B cell (primary cell): ENCODE measurements around the gene FADS1. TPM values are rescaled to one million over a fixed set of nuclear protein-coding genes. Genes with fewer than 3 reads are reported as not detected.

Experiments used
- ATAC-seq: fragments of 200-7000 bp; cut with Tn5 transposase; one replicate; pipeline ENCODE4 v1.10.0; 2021; ENCODE audit warnings: low read depth, mild to moderate bottlenecking, moderate number of reproducible peaks, moderate library complexity
- CTCF ChIA-PET: fragments of 350-600 bp; sonication (Branson Sonifier 250); formaldehyde crosslinking; loops from one replicate; lab custom pipeline; 2021; ENCODE audit warnings: antibody characterized with exemption, inconsistent platforms; lab: Charles Lee
- POLR2A ChIA-PET: fragments of 350-600 bp; sonication (Branson Sonifier 250); formaldehyde crosslinking; loops from one replicate; lab custom pipeline; 2021; ENCODE audit warnings: antibody characterized with exemption; lab: Charles Lee
- DNase-seq: peaks from one replicate; pipeline ENCODE4 v3.0.0; 2013
- H2AFZ ChIP-seq: 2 replicates; pipeline ENCODE4 v1.6.1; 2012; ENCODE audit warnings: mild to moderate bottlenecking, low read depth, low read length; ENCODE audit not compliant: insufficient read depth, poor library complexity, severe bottlenecking
- H3K27ac ChIP-seq, 2 donors: 1 replicate in 1 of 2; 2 replicates in 1 of 2; pipeline ENCODE4 v1.5.1; 2012 to 2013; ENCODE audit warnings: low read length in 2 of 2, mild to moderate bottlenecking in 2 of 2, moderate library complexity in 1 of 2
- H3K27me3 ChIP-seq, 4 experiments: fragments of 200-600 bp in 1 of 4; sonication (generic) in 1 of 4; replicated peaks in 1 of 4; 1 replicate in 2 of 4; 2 replicates in 2 of 4; pipeline versions ENCODE4 v1.6.1 to v1.7.0; 2013 to 2016; ENCODE audit warnings: low read length in 3 of 4, mild to moderate bottlenecking in 2 of 4, mixed read lengths in 1 of 4, moderate library complexity in 1 of 4; ENCODE audit not compliant: insufficient read depth in 4 of 4, control insufficient read depth in 3 of 4; ENCODE audit errors: control extremely low read depth in 1 of 4
- H3K36me3 ChIP-seq, 2 experiments: replicated peaks in 1 of 2; 1 replicate in 1 of 2; 2 replicates in 1 of 2; pipeline versions ENCODE4 v1.6.1 to v1.7.1; 2013; ENCODE audit warnings: low read length in 1 of 2; ENCODE audit not compliant: insufficient read depth in 2 of 2, control insufficient read depth in 1 of 2; ENCODE audit errors: control extremely low read depth in 1 of 2, extremely low read depth in 1 of 2
- H3K4me1 ChIP-seq, 2 donors: fragments of 200-600 bp in 1 of 2; sonication (generic) in 1 of 2; 1 replicate in 1 of 2; 2 replicates in 1 of 2; pipeline versions ENCODE4 v1.5.1 to v1.6.1; 2013 to 2017; ENCODE audit warnings: low read length in 2 of 2; ENCODE audit not compliant: control insufficient read depth in 2 of 2, insufficient read depth in 2 of 2
- H3K4me2 ChIP-seq: replicated peaks from 2 replicates; pipeline ENCODE3; 2012; ENCODE audit warnings: mild to moderate bottlenecking, low read depth, low read length; ENCODE audit not compliant: poor library complexity, severe bottlenecking
- H3K4me3 ChIP-seq, 5 experiments: fragments of 200-600 bp in 1 of 5; sonication (generic) in 1 of 5; 1 replicate in 3 of 5; 2 replicates in 2 of 5; pipeline versions ENCODE4 v1.5.1 to v1.7.0; 2011 to 2016; ENCODE audit warnings: low read length in 4 of 5, mild to moderate bottlenecking in 4 of 5, low read depth in 2 of 5, control low read depth in 1 of 5, moderate library complexity in 1 of 5; ENCODE audit not compliant: insufficient read depth in 1 of 5; ENCODE audit errors: control extremely low read depth in 1 of 5, extremely low read depth in 1 of 5
- H3K79me2 ChIP-seq: fragments of 200-600 bp; sonication (generic); one replicate; pipeline ENCODE4 v1.6.0; 2016; ENCODE audit warnings: low read length; ENCODE audit not compliant: control insufficient read depth, insufficient read depth
- H3K9ac ChIP-seq: fragments of 200-600 bp; sonication (generic); 2 replicates; pipeline ENCODE4 v1.6.1; 2017; ENCODE audit warnings: mild to moderate bottlenecking, low read length, moderate library complexity
- H3K9me3 ChIP-seq, 3 donors: one replicate each; pipeline versions ENCODE4 v1.6.1 to v1.7.1; 2013; ENCODE audit warnings: low read length in 2 of 3; ENCODE audit not compliant: control insufficient read depth in 2 of 3, insufficient read depth in 1 of 3; ENCODE audit errors: control extremely low read depth in 1 of 3
- H4K20me1 ChIP-seq: 2 replicates; pipeline ENCODE4 v1.6.0; 2012; ENCODE audit warnings: mild to moderate bottlenecking, low read length; ENCODE audit not compliant: insufficient read depth, control insufficient read depth, poor library complexity, severe bottlenecking
- H3K27ac Mint-ChIP-seq: one replicate; pipeline ENCODE4 v1.8.0; 2021; ENCODE audit warnings: mixed read lengths
- H3K27me3 Mint-ChIP-seq: one replicate; pipeline ENCODE4 v1.8.0; 2021; ENCODE audit warnings: mixed read lengths
- H3K4me1 Mint-ChIP-seq: one replicate; pipeline ENCODE4 v1.8.0; 2021; ENCODE audit warnings: mixed read lengths
- H3K4me3 Mint-ChIP-seq: one replicate; pipeline ENCODE4 v1.8.0; 2021; ENCODE audit warnings: mixed read lengths
- H3K9me3 Mint-ChIP-seq: one replicate; pipeline ENCODE4 v1.8.0; 2022; ENCODE audit warnings: mixed read lengths; ENCODE audit not compliant: insufficient read depth
- EZH2 ChIP-seq: IDR thresholded peaks from 2 replicates; pipeline ENCODE4 v1.6.1; 2012; ENCODE audit warnings: borderline replicate concordance, low read depth, mild to moderate bottlenecking, moderate library complexity, low read length; ENCODE audit not compliant: insufficient read depth, poor library complexity, severe bottlenecking
- WGBS: methylation state at CpG from one replicate; pipeline ENCODE4 v1.1.5; 2013; ENCODE audit warnings: missing lambda C conversion rate; ENCODE audit not compliant: insufficient coverage; 5-methylcytosine and 5-hydroxymethylcytosine counted together
- intact Hi-C: fragments of 100-400 bp; cut with micrococcal nuclease; formaldehyde crosslinking; loops from one replicate; pipeline ENCODE4 v1.10.0; 2022
- polyA plus RNA-seq: library from polyadenylated mRNA; depleted of rRNA; stranded (reverse); fragments of >200 nt; gene quantifications from 2 replicates; pipeline ENCODE4 v1.2.3, GENCODE V29; 2012
- total RNA-seq, 2 donors: library from RNA; stranded (reverse); fragments of 120-200 nt in 1 of 2; gene quantifications; 1 replicate in 1 of 2; 2 replicates in 1 of 2; pipeline versions ENCODE4 v1.2.3 to v1.2.4, GENCODE V29; 2013 to 2022
- TF ChIP-seq, protein P1 (sequence below): fragments of 200-600 bp; IDR thresholded peaks from one replicate; pipeline ENCODE4 v1.8.0; 2022; ENCODE audit warnings: antibody characterized with exemption, mild to moderate bottlenecking

The FADS1 gene
- total and polyA plus RNA-seq, 2 donors (not counting 1 experiment from before 2014, with no cell fraction given) = 0.39 to 15.6 TPM

DNA sequence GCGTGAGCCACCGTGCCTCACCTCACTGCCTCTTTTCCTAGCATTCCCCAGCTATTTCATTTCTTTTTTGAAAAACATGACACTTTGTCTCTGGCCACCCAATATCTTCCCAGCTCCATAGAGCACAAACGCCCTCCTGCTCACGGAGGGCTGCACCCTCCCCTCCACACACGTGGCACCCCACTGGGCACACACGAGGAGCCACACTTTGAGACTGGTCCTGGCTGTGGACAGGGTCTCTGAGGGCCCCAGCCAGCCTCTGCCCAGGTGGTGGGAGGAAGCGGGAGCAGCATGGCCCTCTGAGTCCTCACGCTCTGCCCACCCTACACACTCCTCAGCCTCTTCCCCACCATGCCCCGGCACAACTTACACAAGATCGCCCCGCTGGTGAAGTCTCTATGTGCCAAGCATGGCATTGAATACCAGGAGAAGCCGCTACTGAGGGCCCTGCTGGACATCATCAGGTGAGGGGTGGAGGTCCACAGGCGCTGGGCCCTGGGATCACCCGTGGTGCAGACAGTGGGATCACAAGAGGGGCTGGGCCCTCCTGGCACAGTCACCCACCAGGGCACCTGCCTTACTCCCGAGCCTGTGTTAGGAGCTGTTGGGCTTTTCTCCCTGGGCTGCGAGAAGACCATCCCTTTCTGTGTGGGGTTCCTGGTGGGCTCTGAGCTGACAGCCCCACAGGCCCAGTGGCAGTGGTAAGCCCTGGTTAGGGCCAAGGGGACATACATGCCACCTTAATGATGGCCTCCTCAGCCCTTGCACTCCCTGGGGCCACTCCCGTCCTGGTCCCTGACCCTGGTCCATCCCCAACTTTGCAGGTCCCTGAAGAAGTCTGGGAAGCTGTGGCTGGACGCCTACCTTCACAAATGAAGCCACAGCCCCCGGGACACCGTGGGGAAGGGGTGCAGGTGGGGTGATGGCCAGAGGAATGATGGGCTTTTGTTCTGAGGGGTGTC, 48.3 kb upstream of the FADS1 start:
- Histone ChIP-seq H3K9ac (no peak overlapping the region), H3K4me2 (no peak overlapping the region), H3K9me3 (no peaks in the 10 kb centered on the region), H3K27ac (no peak overlapping the region), H3K4me1 (no peaks in the 10 kb centered on the region), H2AFZ (no peak overlapping the region), H3K4me3 (no peak overlapping the region), H3K79me2 (no peaks in the 10 kb centered on the region), H3K27me3 (no peaks in the 10 kb centered on the region), H3K36me3 (no peaks in the 10 kb centered on the region), H4K20me1 (no peaks in the 10 kb centered on the region)
- no peak overlapping the region for H3K27ac Mint-ChIP-seq
- TF ChIP-seq, protein P1, sequence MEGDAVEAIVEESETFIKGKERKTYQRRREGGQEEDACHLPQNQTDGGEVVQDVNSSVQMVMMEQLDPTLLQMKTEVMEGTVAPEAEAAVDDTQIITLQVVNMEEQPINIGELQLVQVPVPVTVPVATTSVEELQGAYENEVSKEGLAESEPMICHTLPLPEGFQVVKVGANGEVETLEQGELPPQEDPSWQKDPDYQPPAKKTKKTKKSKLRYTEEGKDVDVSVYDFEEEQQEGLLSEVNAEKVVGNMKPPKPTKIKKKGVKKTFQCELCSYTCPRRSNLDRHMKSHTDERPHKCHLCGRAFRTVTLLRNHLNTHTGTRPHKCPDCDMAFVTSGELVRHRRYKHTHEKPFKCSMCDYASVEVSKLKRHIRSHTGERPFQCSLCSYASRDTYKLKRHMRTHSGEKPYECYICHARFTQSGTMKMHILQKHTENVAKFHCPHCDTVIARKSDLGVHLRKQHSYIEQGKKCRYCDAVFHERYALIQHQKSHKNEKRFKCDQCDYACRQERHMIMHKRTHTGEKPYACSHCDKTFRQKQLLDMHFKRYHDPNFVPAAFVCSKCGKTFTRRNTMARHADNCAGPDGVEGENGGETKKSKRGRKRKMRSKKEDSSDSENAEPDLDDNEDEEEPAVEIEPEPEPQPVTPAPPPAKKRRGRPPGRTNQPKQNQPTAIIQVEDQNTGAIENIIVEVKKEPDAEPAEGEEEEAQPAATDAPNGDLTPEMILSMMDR = no peak
- TF ChIP-seq EZH2 = no peak
- CTCF ChIA-PET = interaction anchor here (0.6 to 1.6 kb wide), 4 partner anchors 34 to 243 kb away, joined by 3 to 5 read pairs (median 4); no protein-coding TSS in a partner anchor
- no peaks in the 10 kb centered on the region for H3K9me3 Mint-ChIP-seq
- intact Hi-C loops = no loop called here
- H3K4me3 Mint-ChIP-seq = no peak overlapping the region
- no peak for ATAC-seq
- no peak for DNase-seq
- POLR2A ChIA-PET = no interaction called here
- no peaks in the 10 kb centered on the region for H3K4me1 Mint-ChIP-seq
- H3K27me3 Mint-ChIP-seq = no peaks in the 10 kb centered on the region
- WGBS = 96% methylated on average over 16 of the region's 20 CpGs
